T-helper 17 cell (primary cell): Measurements from ENCODE around the gene ALDOB. TPM values are rescaled to one million over a fixed set of nuclear protein-coding genes. Genes with fewer than 3 reads are reported as not detected.

Source experiments
- ATAC-seq: fragments of 150-1000 bp; cut with Tn5 transposase; 2 replicates; pipeline ENCODE4 v1.10.0; 2021; ENCODE audit warnings: mild to moderate bottlenecking, moderate library complexity
- DNase-seq, 3 donors: peaks; one replicate each; pipeline versions ENCODE4 v3.0.0 to v3.0.0-alpha.2; 2020 to 2021
- H3K9me3 ChIP-seq: one replicate; pipeline ENCODE4 v1.7.0; 2013; ENCODE audit warnings: low read length, mild to moderate bottlenecking; ENCODE audit not compliant: control insufficient read depth, poor library complexity, severe bottlenecking
- H3K27ac Mint-ChIP-seq: one replicate; pipeline ENCODE4 v1.8.0; 2022; ENCODE audit warnings: mild to moderate bottlenecking, moderate library complexity, mixed read lengths
- H3K27me3 Mint-ChIP-seq: one replicate; pipeline ENCODE4 v1.8.0; 2022; ENCODE audit warnings: mixed read lengths
- H3K36me3 Mint-ChIP-seq: one replicate; pipeline ENCODE4 v1.8.0; 2022; ENCODE audit warnings: low read depth, mixed read lengths
- H3K4me1 Mint-ChIP-seq: one replicate; pipeline ENCODE4 v1.8.0; 2022; ENCODE audit warnings: mild to moderate bottlenecking, mixed read lengths
- H3K4me3 Mint-ChIP-seq: one replicate; pipeline ENCODE4 v1.8.0; 2022; ENCODE audit warnings: mild to moderate bottlenecking, moderate library complexity, mixed read lengths
- total RNA-seq, 4 donors: library from RNA in 2 of 4; stranded (reverse) in 2 of 4; gene quantifications; one replicate each; pipeline ENCODE4 v1.2.3 and lab custom pipeline; 2022 to 2026

ALDOB gene
- total RNA-seq, 2 donors from 2014 or later: not detected

DNA sequence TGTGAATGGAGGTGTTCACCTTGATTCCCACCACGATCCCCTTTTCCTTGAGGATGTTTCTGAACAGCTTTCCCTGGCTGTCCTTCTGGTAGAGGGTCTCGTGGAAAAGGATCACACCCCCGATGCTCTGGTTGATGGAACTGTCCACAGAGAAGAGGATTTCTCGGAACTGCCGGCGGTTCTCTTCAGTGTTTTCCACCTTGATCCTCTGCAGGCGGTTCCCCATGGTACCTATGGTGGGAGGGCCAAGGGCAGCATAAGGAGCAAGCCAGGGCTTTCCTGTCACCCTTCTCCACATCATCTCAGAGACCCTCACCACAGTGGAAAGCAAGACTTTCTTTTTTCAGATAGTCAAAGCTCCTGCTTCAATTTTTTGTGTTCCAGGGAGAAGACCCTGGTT is 5.8 kb downstream of the ALDOB start:
- no peak for DNase-seq
- no peaks in the 10 kb centered on the region for H3K36me3 Mint-ChIP-seq

DNA sequence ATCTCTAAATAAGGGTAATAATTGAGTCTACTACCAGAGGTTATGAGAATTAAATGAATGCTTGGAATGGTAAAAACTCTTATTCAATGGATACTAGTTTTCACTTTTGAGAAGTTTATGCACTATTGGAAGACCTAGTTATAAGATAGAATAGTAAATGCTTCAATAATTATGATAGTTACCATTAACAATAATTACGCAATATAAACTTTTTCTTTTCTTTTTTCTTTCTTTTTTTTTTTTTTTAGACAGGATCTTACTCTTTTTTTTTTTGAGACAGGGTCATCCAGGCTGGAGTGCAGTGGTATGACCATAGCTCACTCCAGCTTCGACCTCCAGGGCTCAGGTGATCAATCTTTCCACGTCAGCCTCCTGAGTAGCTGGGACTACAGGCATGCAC is 6.7 kb downstream of the ALDOB start:
- ATAC-seq (no peak), DNase-seq (no peak)
- H3K27ac Mint-ChIP-seq: no peak overlapping the region
- H3K4me1 Mint-ChIP-seq: no peaks in the 10 kb centered on the region
- H3K36me3 Mint-ChIP-seq: no peaks in the 10 kb centered on the region
- H3K9me3 ChIP-seq: no peaks in the 10 kb centered on the region
- H3K27me3 Mint-ChIP-seq: peaks cover 4% of the 10 kb centered on the region
- H3K4me3 Mint-ChIP-seq: no peak overlapping the region

More for the DNA sequence above, 5.8 kb downstream of the ALDOB start:
- Mint-ChIP-seq H3K4me3 (no peak overlapping the region), H3K27me3 (peaks cover 10% of the 10 kb centered on the region), H3K4me1 (no peaks in the 10 kb centered on the region), H3K27ac (no peak overlapping the region)
- no peak for ATAC-seq
- H3K9me3 ChIP-seq: no peaks in the 10 kb centered on the region

- Mint-ChIP-seq H3K4me1 (no peaks in the 10 kb centered on the region), H3K36me3 (no peaks in the 10 kb centered on the region), H3K4me3 (no peak overlapping the region), H3K27me3 (no peaks in the 10 kb centered on the region), H3K27ac (no peak overlapping the region)
- ATAC-seq: no peak
- DNase-seq: no peak
- peaks cover 2% of the 10 kb centered on the region for H3K9me3 ChIP-seq
These were observed 7.5 kb downstream of the ALDOB start for GRCh38 chr9:101427957-101428655.

- H3K4me1 Mint-ChIP-seq: no peaks in the 10 kb centered on the region
- peaks cover 3% of the 10 kb centered on the region for H3K9me3 ChIP-seq
- no peak overlapping the region for H3K27ac Mint-ChIP-seq
- no peaks in the 10 kb centered on the region for H3K27me3 Mint-ChIP-seq
- H3K4me3 Mint-ChIP-seq: no peak overlapping the region
- no peaks in the 10 kb centered on the region for H3K36me3 Mint-ChIP-seq
- ATAC-seq (no peak), DNase-seq (no peak)
These were observed 8.2 kb downstream of the ALDOB start for GRCh38 chr9:101427358-101427757.

DNA sequence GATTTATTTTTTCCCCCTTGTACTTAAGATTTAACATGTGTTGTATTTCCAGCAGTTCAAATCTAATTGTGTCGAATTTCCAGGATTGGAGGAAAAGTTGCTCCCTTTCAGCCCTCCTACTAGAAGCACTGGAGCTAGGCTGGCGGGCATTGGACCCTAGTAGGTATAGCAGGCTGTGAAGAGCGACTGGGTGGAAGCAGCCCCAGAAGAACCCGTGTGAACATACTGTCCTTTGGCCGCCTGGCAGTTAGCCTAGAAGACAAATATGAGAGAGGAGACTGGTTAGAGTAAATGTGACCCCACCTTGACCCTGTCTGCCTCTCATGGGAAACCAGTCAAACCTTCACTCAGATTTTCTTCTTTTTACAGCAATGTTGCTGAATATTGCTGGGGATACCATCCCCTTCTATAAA is 13.9 kb downstream of the ALDOB start:
- H3K4me1 Mint-ChIP-seq: no peaks in the 10 kb centered on the region
- no peak overlapping the region for H3K4me3 Mint-ChIP-seq
- no peak for DNase-seq
- no peak overlapping the region for H3K27ac Mint-ChIP-seq
- H3K36me3 Mint-ChIP-seq: peaks cover 4% of the 10 kb centered on the region
- H3K27me3 Mint-ChIP-seq: no peaks in the 10 kb centered on the region
- no peak for ATAC-seq
- H3K9me3 ChIP-seq: peaks cover 10% of the 10 kb centered on the region

GRCh38 chr9:101419863-101420262 is 15.7 kb downstream of the ALDOB start:
- Mint-ChIP-seq H3K27me3 (no peaks in the 10 kb centered on the region), H3K4me3 (no peak overlapping the region), H3K27ac (no peak overlapping the region), H3K4me1 (no peaks in the 10 kb centered on the region), H3K36me3 (peaks cover 4% of the 10 kb centered on the region)
- ATAC-seq: no peak
- peaks cover 17% of the 10 kb centered on the region for H3K9me3 ChIP-seq
- no peak for DNase-seq

DNA sequence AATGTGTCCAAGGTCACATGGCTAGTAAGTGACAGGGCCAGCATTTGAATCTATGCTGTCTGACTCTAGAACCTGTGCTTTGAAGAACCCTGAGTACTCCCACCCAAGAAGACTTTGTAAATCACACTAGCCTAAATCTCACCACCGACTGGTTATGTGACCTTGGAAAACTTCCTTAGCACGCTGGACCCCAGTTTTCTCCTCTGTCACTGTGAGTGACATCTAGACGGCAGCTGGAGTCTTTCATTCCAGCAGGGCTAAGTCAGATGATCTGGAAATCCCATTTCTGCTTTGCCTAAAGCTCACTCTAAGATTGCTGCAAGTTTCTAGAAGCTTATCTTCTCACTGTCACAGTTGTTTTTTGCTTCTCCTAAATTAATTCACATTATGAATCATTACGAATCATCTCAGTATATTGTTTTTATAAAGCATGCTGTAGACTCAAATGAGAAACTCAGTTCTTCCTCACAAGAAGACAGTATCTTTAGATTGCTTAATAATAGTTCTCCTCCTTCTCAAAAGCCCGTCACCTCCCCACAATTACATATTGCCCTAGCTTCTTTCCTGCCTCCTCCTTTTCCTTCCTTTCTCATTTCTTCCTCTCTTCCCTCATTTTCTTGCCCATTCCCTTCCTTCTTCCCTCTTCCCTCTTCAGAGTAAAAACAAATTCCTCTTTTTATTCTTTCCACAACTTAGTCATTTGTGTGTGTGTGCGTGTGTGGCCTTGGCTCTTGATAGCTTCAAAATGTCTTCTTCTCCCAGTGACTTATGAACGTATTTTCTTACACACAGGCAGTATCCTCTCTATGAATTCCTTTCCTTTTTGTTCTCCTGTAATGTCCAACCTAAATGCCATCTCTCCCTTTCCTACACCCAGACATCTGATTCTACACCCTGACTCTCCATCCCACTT is 16.8 kb downstream of the ALDOB start:
- ATAC-seq (no peak), DNase-seq (no peak)
- no peak overlapping the region for H3K27ac Mint-ChIP-seq
- H3K36me3 Mint-ChIP-seq: peaks cover 7% of the 10 kb centered on the region
- no peaks in the 10 kb centered on the region for H3K4me1 Mint-ChIP-seq
- H3K9me3 ChIP-seq: peaks cover 17% of the 10 kb centered on the region
- H3K27me3 Mint-ChIP-seq: no peaks in the 10 kb centered on the region
- no peak overlapping the region for H3K4me3 Mint-ChIP-seq

DNA sequence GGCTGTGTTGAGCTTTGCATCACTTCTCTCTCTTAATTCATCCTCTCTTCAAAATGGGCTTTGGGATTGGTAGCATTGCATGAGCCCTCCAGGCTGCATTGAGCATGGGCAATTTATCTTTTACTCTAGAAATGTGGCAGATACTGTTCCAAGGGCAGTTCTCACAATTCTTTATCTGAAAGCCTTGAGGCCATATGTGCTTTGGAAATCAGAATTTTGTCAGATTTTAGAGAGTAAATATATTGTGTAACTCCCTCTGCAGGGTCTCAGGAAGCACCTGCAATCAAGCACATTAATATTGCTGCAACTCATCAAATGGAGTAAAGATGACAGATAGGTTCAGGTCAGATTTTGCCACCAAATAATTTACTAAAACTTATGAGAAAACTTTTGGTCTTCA is 17.6 kb downstream of the ALDOB start:
- H3K9me3 ChIP-seq: peaks cover 14% of the 10 kb centered on the region
- Mint-ChIP-seq H3K4me3 (no peak overlapping the region), H3K27ac (no peak overlapping the region), H3K36me3 (peaks cover 7% of the 10 kb centered on the region), H3K27me3 (no peaks in the 10 kb centered on the region), H3K4me1 (no peaks in the 10 kb centered on the region)
- DNase-seq (no peak), ATAC-seq (no peak)

DNA sequence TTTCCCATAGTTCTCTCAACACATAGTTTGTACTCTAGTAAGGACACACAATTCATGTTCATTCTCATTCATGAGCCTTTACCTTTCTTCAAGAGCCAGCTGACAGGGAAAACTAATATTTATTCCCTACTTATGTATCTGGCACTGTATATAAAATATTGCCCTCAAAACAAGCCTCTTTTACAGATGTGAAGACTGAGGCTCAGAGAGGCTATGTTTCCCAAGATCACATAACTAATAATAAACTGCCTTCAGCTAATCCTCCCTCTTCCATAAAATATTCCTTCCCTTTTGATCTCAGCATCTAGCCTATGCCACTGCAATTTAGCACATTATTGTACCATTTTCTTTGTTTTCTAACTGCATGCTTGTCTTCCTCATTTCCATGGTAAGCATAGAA is 18.2 kb downstream of the ALDOB start:
- H3K9me3 ChIP-seq: peaks cover 13% of the 10 kb centered on the region
- Mint-ChIP-seq H3K4me3 (no peak overlapping the region), H3K27ac (no peak overlapping the region), H3K27me3 (no peaks in the 10 kb centered on the region), H3K4me1 (no peaks in the 10 kb centered on the region), H3K36me3 (peaks cover 9% of the 10 kb centered on the region)
- no peak for DNase-seq
- ATAC-seq: no peak

GRCh38 chr9:101415578-101415977 is 20.0 kb downstream of the ALDOB start:
- Mint-ChIP-seq H3K27me3 (no peaks in the 10 kb centered on the region), H3K36me3 (peaks cover 9% of the 10 kb centered on the region), H3K4me3 (no peak overlapping the region), H3K4me1 (no peaks in the 10 kb centered on the region), H3K27ac (no peak overlapping the region)
- peaks cover 21% of the 10 kb centered on the region for H3K9me3 ChIP-seq
- ATAC-seq: no peak
- DNase-seq: no peak

DNA sequence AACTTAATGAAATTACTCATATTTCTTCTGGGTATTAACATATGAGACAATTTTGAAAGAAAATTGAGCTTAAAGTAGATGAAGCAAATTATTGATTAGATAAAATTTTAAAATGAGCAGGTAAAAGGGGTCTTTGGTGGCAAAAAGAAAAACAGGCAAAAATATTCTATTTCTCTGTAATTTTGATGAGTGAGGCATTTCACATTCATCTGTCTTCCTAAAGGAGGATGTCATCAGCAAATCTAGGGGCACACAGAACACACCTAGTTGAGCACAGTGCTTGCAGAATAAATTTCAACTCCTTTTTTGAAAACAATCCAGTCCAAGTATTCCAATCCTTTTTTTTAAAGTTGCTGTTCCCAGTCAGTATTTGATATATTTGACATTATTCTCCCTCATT is 20.7 kb downstream of the ALDOB start:
- H3K36me3 Mint-ChIP-seq: peaks cover 9% of the 10 kb centered on the region
- ATAC-seq (no peak), DNase-seq (no peak)
- peaks cover 20% of the 10 kb centered on the region for H3K9me3 ChIP-seq
- H3K4me3 Mint-ChIP-seq: no peak overlapping the region
- H3K4me1 Mint-ChIP-seq: no peaks in the 10 kb centered on the region
- no peak overlapping the region for H3K27ac Mint-ChIP-seq
- no peaks in the 10 kb centered on the region for H3K27me3 Mint-ChIP-seq

- Mint-ChIP-seq H3K27ac (no peak overlapping the region), H3K4me3 (no peak overlapping the region), H3K36me3 (peaks cover 10% of the 10 kb centered on the region), H3K27me3 (no peaks in the 10 kb centered on the region), H3K4me1 (no peaks in the 10 kb centered on the region)
- ATAC-seq: no peak
- DNase-seq: no peak
- peaks cover 45% of the 10 kb centered on the region for H3K9me3 ChIP-seq
These were observed 26.5 kb downstream of the ALDOB start for GRCh38 chr9:101409079-101409477.

GRCh38 chr9:101408374-101409078 is 27.0 kb downstream of the ALDOB start:
- no peak overlapping the region for H3K4me3 Mint-ChIP-seq
- peaks cover 13% of the 10 kb centered on the region for H3K36me3 Mint-ChIP-seq
- H3K9me3 ChIP-seq: peaks cover 48% of the 10 kb centered on the region
- H3K27me3 Mint-ChIP-seq: no peaks in the 10 kb centered on the region
- DNase-seq (no peak), ATAC-seq (no peak)
- H3K27ac Mint-ChIP-seq: no peak overlapping the region
- H3K4me1 Mint-ChIP-seq: no peaks in the 10 kb centered on the region
